Fibroblast of villous mesenchyme (primary cell): ENCODE measurements around the gene HSF5. TPM values are rescaled to one million over a fixed set of nuclear protein-coding genes. Genes with fewer than 3 reads are reported as not detected.

Source experiments
- DNase-seq: peaks from one replicate; pipeline ENCODE4 v3.0.0-alpha.2; 2010; ENCODE audit warnings: low read depth
- H3K4me3 ChIP-seq: 2 replicates; pipeline ENCODE4 v1.5.1; 2011; ENCODE audit warnings: low read depth, mild to moderate bottlenecking, low read length
- CTCF ChIP-seq: IDR thresholded peaks from 2 replicates; pipeline ENCODE4 v1.5.1; 2012; ENCODE audit warnings: low read depth, mild to moderate bottlenecking, low read length; ENCODE audit not compliant: insufficient read depth
- total RNA-seq: library from RNA; depleted of rRNA; stranded (reverse); fragments of >200 nt; gene quantifications from 2 replicates; pipeline ENCODE4 v1.2.3, GENCODE V29; 2012

HSF5 gene
- total RNA-seq, 1 donor, result under 0.01 TPM

GRCh38 chr17:58533616-58534188, 45.5 kb upstream of the HSF5 start:
- no peak for DNase-seq
- no peak for TF ChIP-seq CTCF
- no peak overlapping the region for H3K4me3 ChIP-seq

- no peak for DNase-seq
- no peak for TF ChIP-seq CTCF
- peak overlapping the region; percentile 57 for H3K4me3 ChIP-seq
These were observed 44.3 kb upstream of the HSF5 start for GRCh38 chr17:58532555-58532951.

- peak; percentile 48 for DNase-seq
These were observed 43.7 kb upstream of the HSF5 start for GRCh38 chr17:58531661-58532554.

GRCh38 chr17:58531122-58531521, 42.9 kb upstream of the HSF5 start:
- peak overlapping the region; percentile 51 for H3K4me3 ChIP-seq
- no peak for DNase-seq
- no peak for TF ChIP-seq CTCF

More at GRCh38 chr17:58531661-58532554, 43.7 kb upstream of the HSF5 start:
- H3K4me3 ChIP-seq, result peak overlapping the region; percentile 57
- TF ChIP-seq CTCF, result no peak

- no peak for TF ChIP-seq CTCF
- H3K4me3 ChIP-seq, result no peak overlapping the region
- no peak for DNase-seq
These were observed 42.4 kb upstream of the HSF5 start for GRCh38 chr17:58530655-58531054.

GRCh38 chr17:58529275-58529674, 41.1 kb upstream of the HSF5 start:
- TF ChIP-seq CTCF, result no peak
- no peak for DNase-seq
- no peak overlapping the region for H3K4me3 ChIP-seq
